Endothelial cell (in vitro differentiated cells): ENCODE data around the gene PLCD1. TPM values are rescaled to one million over a fixed set of nuclear protein-coding genes. Genes with fewer than 3 reads are reported as not detected.

Experiments used
- DNase-seq: peaks from one replicate; pipeline ENCODE4 v3.0.0; 2021; ENCODE audit warnings: low spot score
- H3K27ac Mint-ChIP-seq: one replicate; pipeline ENCODE4 v1.8.0; 2021; ENCODE audit warnings: mixed read lengths, inconsistent platforms; ENCODE audit not compliant: unreplicated experiment
- H3K27me3 Mint-ChIP-seq: one replicate; pipeline ENCODE4 v1.8.0; 2021; ENCODE audit warnings: mild to moderate bottlenecking, moderate library complexity, mixed read lengths, inconsistent platforms; ENCODE audit not compliant: unreplicated experiment
- H3K36me3 Mint-ChIP-seq: one replicate; pipeline ENCODE4 v1.8.0; 2021; ENCODE audit warnings: mild to moderate bottlenecking, low read depth, mixed read lengths, inconsistent platforms; ENCODE audit not compliant: unreplicated experiment
- H3K4me1 Mint-ChIP-seq: one replicate; pipeline ENCODE4 v1.8.0; 2021; ENCODE audit warnings: mild to moderate bottlenecking, mixed read lengths, inconsistent platforms; ENCODE audit not compliant: unreplicated experiment
- H3K4me3 Mint-ChIP-seq: one replicate; pipeline ENCODE4 v1.8.0; 2021; ENCODE audit warnings: mild to moderate bottlenecking, mixed read lengths, inconsistent platforms; ENCODE audit not compliant: unreplicated experiment
- H3K9me3 Mint-ChIP-seq: one replicate; pipeline ENCODE4 v1.8.0; 2021; ENCODE audit warnings: mixed read lengths, inconsistent platforms; ENCODE audit not compliant: unreplicated experiment
- CTCF ChIP-seq: fragments of 200-600 bp; sonication (generic); IDR thresholded peaks from one replicate; pipeline ENCODE4 v1.5.0; 2021; ENCODE audit warnings: antibody characterized with exemption; ENCODE audit not compliant: unreplicated experiment
- total RNA-seq: library from RNA; stranded (reverse); fragmentation: NEBNext Ultra II Directional; extraction: Animal tissue kit (Norgen Biotek cat#: 25700); gene quantifications from one replicate; pipeline ENCODE4 v1.2.1, GENCODE V29; 2021; ENCODE audit not compliant: unreplicated experiment

The PLCD1 gene
- total RNA-seq, 1 donor from 2014 or later: 22.4 TPM

GRCh38 chr3:37997342-37997741, 32.1 kb downstream of the PLCD1 start:
- DNase-seq: no peak
- Mint-ChIP-seq H3K4me1 (peaks cover 29% of the 10 kb centered on the region), H3K4me3 (no peak overlapping the region), H3K9me3 (no peaks in the 10 kb centered on the region), H3K27ac (no peak overlapping the region), H3K36me3 (peaks cover 14% of the 10 kb centered on the region), H3K27me3 (peaks cover 16% of the 10 kb centered on the region)
- TF ChIP-seq CTCF: no peak

GRCh38 chr3:37996785-37997301, 32.6 kb downstream of the PLCD1 start:
- peaks cover 14% of the 10 kb centered on the region for H3K36me3 Mint-ChIP-seq
- TF ChIP-seq CTCF: peak; percentile 96
- H3K4me3 Mint-ChIP-seq: no peak overlapping the region
- no peaks in the 10 kb centered on the region for H3K9me3 Mint-ChIP-seq
- no peak overlapping the region for H3K27ac Mint-ChIP-seq
- H3K27me3 Mint-ChIP-seq: peaks cover 19% of the 10 kb centered on the region
- peaks cover 32% of the 10 kb centered on the region for H3K4me1 Mint-ChIP-seq
- DNase-seq: peak; percentile 86

GRCh38 chr3:37995652-37996641, 33.5 kb downstream of the PLCD1 start:
- peaks cover 14% of the 10 kb centered on the region for H3K36me3 Mint-ChIP-seq
- peaks cover 32% of the 10 kb centered on the region for H3K4me1 Mint-ChIP-seq
- peaks cover 19% of the 10 kb centered on the region for H3K27me3 Mint-ChIP-seq
- TF ChIP-seq CTCF: no peak
- no peak overlapping the region for H3K27ac Mint-ChIP-seq
- DNase-seq: no peak
- no peaks in the 10 kb centered on the region for H3K9me3 Mint-ChIP-seq
- no peak overlapping the region for H3K4me3 Mint-ChIP-seq

GRCh38 chr3:37994639-37994972, 34.8 kb downstream of the PLCD1 start:
- Mint-ChIP-seq H3K27ac (peak overlapping the region; percentile 57), H3K36me3 (peaks cover 12% of the 10 kb centered on the region), H3K4me3 (peak overlapping the region; percentile 90), H3K4me1 (peaks cover 27% of the 10 kb centered on the region), H3K9me3 (no peaks in the 10 kb centered on the region), H3K27me3 (peaks cover 18% of the 10 kb centered on the region)
- no peak for TF ChIP-seq CTCF
- no peak for DNase-seq
